Astrocyte (in vitro differentiated cells and primary cell): Measurements from ENCODE around the gene UVRAG. TPM values are rescaled to one million over a fixed set of nuclear protein-coding genes. Genes with fewer than 3 reads are reported as not detected.

Experiments used
- DNase-seq: peaks from one replicate; pipeline ENCODE4 v3.0.0-alpha.2; 2010; ENCODE audit warnings: low read depth
- FAIRE-seq: peaks from 2 replicates; lab custom pipeline; 2011; peaks lifted over from hg19 to GRCh38; lab: Jason Lieb, UNC
- H2AFZ ChIP-seq: 2 replicates; pipeline ENCODE4 v1.6.0; 2012; ENCODE audit warnings: low read depth, low read length, inconsistent platforms
- H3K27ac ChIP-seq: 2 replicates; pipeline ENCODE4 v1.5.1; 2011; ENCODE audit warnings: low read depth, low read length, inconsistent platforms
- H3K27me3 ChIP-seq: 2 replicates; pipeline ENCODE4 v1.6.0; 2011; ENCODE audit warnings: low read length, inconsistent platforms; ENCODE audit not compliant: insufficient read depth
- H3K36me3 ChIP-seq: 2 replicates; pipeline ENCODE4 v1.5.1; 2011; ENCODE audit warnings: low read length, inconsistent platforms; ENCODE audit not compliant: insufficient read depth
- H3K4me1 ChIP-seq: 2 replicates; pipeline ENCODE4 v1.5.1; 2011; ENCODE audit warnings: low read length, inconsistent platforms; ENCODE audit not compliant: insufficient read depth
- H3K4me2 ChIP-seq: 2 replicates; pipeline ENCODE4 v1.6.0; 2012; ENCODE audit warnings: low read length, inconsistent platforms
- H3K4me3 ChIP-seq: 2 replicates; pipeline ENCODE4 v1.5.1; 2011; ENCODE audit warnings: low read depth, mild to moderate bottlenecking, low read length, inconsistent platforms; ENCODE audit not compliant: insufficient read depth
- H3K79me2 ChIP-seq: 2 replicates; pipeline ENCODE4 v1.6.0; 2012; ENCODE audit warnings: mild to moderate bottlenecking, low read length, inconsistent platforms; ENCODE audit not compliant: insufficient read depth
- H3K9ac ChIP-seq: 2 replicates; pipeline ENCODE4 v1.6.0; 2012; ENCODE audit warnings: mild to moderate bottlenecking, low read length, inconsistent platforms
- H3K9me3 ChIP-seq: 2 replicates; pipeline ENCODE4 v1.5.1; 2012; ENCODE audit warnings: low read depth, mild to moderate bottlenecking, low read length, inconsistent platforms; ENCODE audit not compliant: insufficient read depth
- H4K20me1 ChIP-seq: 2 replicates; pipeline ENCODE4 v1.6.0; 2012; ENCODE audit warnings: low read length, inconsistent platforms; ENCODE audit not compliant: insufficient read depth
- H3K27ac Mint-ChIP-seq: one replicate; pipeline ENCODE4 v1.8.0; 2021; ENCODE audit warnings: mild to moderate bottlenecking, mixed read lengths; ENCODE audit not compliant: unreplicated experiment
- H3K27me3 Mint-ChIP-seq: one replicate; pipeline ENCODE4 v1.8.0; 2021; ENCODE audit warnings: low read depth, mixed read lengths; ENCODE audit not compliant: unreplicated experiment
- H3K36me3 Mint-ChIP-seq: one replicate; pipeline ENCODE4 v1.8.0; 2021; ENCODE audit warnings: low read depth, mixed read lengths; ENCODE audit not compliant: unreplicated experiment
- H3K4me1 Mint-ChIP-seq: one replicate; pipeline ENCODE4 v1.8.0; 2021; ENCODE audit warnings: low read depth, mixed read lengths; ENCODE audit not compliant: unreplicated experiment
- H3K4me3 Mint-ChIP-seq: one replicate; pipeline ENCODE4 v1.8.0; 2021; ENCODE audit warnings: mild to moderate bottlenecking, moderate library complexity, mixed read lengths; ENCODE audit not compliant: unreplicated experiment
- H3K9me3 Mint-ChIP-seq: one replicate; pipeline ENCODE4 v1.8.0; 2021; ENCODE audit warnings: mild to moderate bottlenecking, mixed read lengths; ENCODE audit not compliant: unreplicated experiment
- CTCF ChIP-seq: IDR thresholded peaks from 2 replicates; pipeline ENCODE4 v1.5.1; 2011; ENCODE audit warnings: low read depth, mild to moderate bottlenecking, inconsistent platforms, low read length, moderate library complexity; ENCODE audit not compliant: insufficient read depth
- EZH2 ChIP-seq: IDR thresholded peaks from 2 replicates; pipeline ENCODE4 v1.6.1; 2012; ENCODE audit warnings: mild to moderate bottlenecking, low read length, inconsistent platforms; ENCODE audit not compliant: insufficient read depth
- total RNA-seq: library from RNA; stranded (reverse); gene quantifications from 2 replicates; pipeline ENCODE4 v1.2.1, GENCODE V29; 2021

UVRAG gene
- total RNA-seq, 1 donor from 2014 or later, result 15.3 TPM

GRCh38 chr11:75840522-75840921 is 25.5 kb downstream of the UVRAG start:
- no peak overlapping the region for H3K27ac ChIP-seq
- H3K4me3 ChIP-seq, result no peak overlapping the region
- DNase-seq (no peak), FAIRE-seq (no peak)
- no peaks in the 10 kb centered on the region for H3K4me1 ChIP-seq
- H3K27ac Mint-ChIP-seq, result no peak overlapping the region
- TF ChIP-seq CTCF, result no peak
- TF ChIP-seq EZH2, result no peak
- peaks cover 7% of the 10 kb centered on the region for H3K36me3 Mint-ChIP-seq
- H3K27me3 ChIP-seq, result no peaks in the 10 kb centered on the region
- H3K36me3 ChIP-seq, result no peaks in the 10 kb centered on the region
- peaks cover 20% of the 10 kb centered on the region for H4K20me1 ChIP-seq
- H3K9me3 ChIP-seq, result no peaks in the 10 kb centered on the region
- no peak overlapping the region for H3K9ac ChIP-seq
- no peak overlapping the region for H3K4me3 Mint-ChIP-seq
- H2AFZ ChIP-seq, result no peak overlapping the region
- H3K27me3 Mint-ChIP-seq, result no peaks in the 10 kb centered on the region
- peaks cover 12% of the 10 kb centered on the region for H3K79me2 ChIP-seq
- H3K4me2 ChIP-seq, result no peak overlapping the region
- H3K4me1 Mint-ChIP-seq, result no peaks in the 10 kb centered on the region
- no peaks in the 10 kb centered on the region for H3K9me3 Mint-ChIP-seq

- H3K27ac ChIP-seq, result no peak overlapping the region
- H3K9me3 ChIP-seq, result no peaks in the 10 kb centered on the region
- no peaks in the 10 kb centered on the region for H3K36me3 ChIP-seq
- H3K4me1 ChIP-seq, result no peaks in the 10 kb centered on the region
- H3K4me3 Mint-ChIP-seq, result no peak overlapping the region
- H3K4me3 ChIP-seq, result no peak overlapping the region
- H3K9me3 Mint-ChIP-seq, result no peaks in the 10 kb centered on the region
- H3K4me2 ChIP-seq, result no peak overlapping the region
- no peak for DNase-seq
- no peak for FAIRE-seq
- H3K9ac ChIP-seq, result no peak overlapping the region
- H3K36me3 Mint-ChIP-seq, result peaks cover 7% of the 10 kb centered on the region
- peaks cover 20% of the 10 kb centered on the region for H3K79me2 ChIP-seq
- peaks cover 17% of the 10 kb centered on the region for H4K20me1 ChIP-seq
- TF ChIP-seq EZH2, result no peak
- TF ChIP-seq CTCF, result no peak
- H3K27me3 Mint-ChIP-seq, result no peaks in the 10 kb centered on the region
- H3K27me3 ChIP-seq, result no peaks in the 10 kb centered on the region
- H3K27ac Mint-ChIP-seq, result no peak overlapping the region
- no peak overlapping the region for H2AFZ ChIP-seq
- no peaks in the 10 kb centered on the region for H3K4me1 Mint-ChIP-seq
These were observed 26.7 kb downstream of the UVRAG start for GRCh38 chr11:75841739-75842138.

GRCh38 chr11:75845324-75845723 is 30.3 kb downstream of the UVRAG start:
- Histone ChIP-seq H3K79me2 (peaks cover 28% of the 10 kb centered on the region), H3K9me3 (no peaks in the 10 kb centered on the region), H3K27ac (no peak overlapping the region), H3K4me3 (no peak overlapping the region), H3K9ac (no peak overlapping the region), H3K27me3 (no peaks in the 10 kb centered on the region), H4K20me1 (peaks cover 23% of the 10 kb centered on the region), H3K36me3 (no peaks in the 10 kb centered on the region), H3K4me1 (no peaks in the 10 kb centered on the region), H2AFZ (no peak overlapping the region), H3K4me2 (no peak overlapping the region)
- H3K27ac Mint-ChIP-seq, result no peak overlapping the region
- H3K4me3 Mint-ChIP-seq, result no peak overlapping the region
- TF ChIP-seq EZH2 (no peak), CTCF (no peak)
- no peaks in the 10 kb centered on the region for H3K9me3 Mint-ChIP-seq
- no peak for DNase-seq
- H3K27me3 Mint-ChIP-seq, result no peaks in the 10 kb centered on the region
- H3K4me1 Mint-ChIP-seq, result peaks cover 2% of the 10 kb centered on the region
- H3K36me3 Mint-ChIP-seq, result peaks cover 2% of the 10 kb centered on the region
- no peak for FAIRE-seq
